Adipocyte (in vitro differentiated cells): ENCODE data around the gene NSG1.
"Not testable (repeated sequence)": the region's sequence is repeated elsewhere in the genome, so short reads cannot be mapped to it uniquely, and the experiment has no call there.

ENCODE experiments used
- DNase-seq: peaks from one replicate; pipeline ENCODE4 v3.0.0-alpha.2; 2015; ENCODE audit warnings: low read depth
- H3K27me3 ChIP-seq: replicated peaks from 2 replicates; pipeline ENCODE4 v1.7.0; 2013; ENCODE audit warnings: mild to moderate bottlenecking, low read length, moderate library complexity; ENCODE audit not compliant: control insufficient read depth, insufficient read depth
- H3K36me3 ChIP-seq: 2 replicates; pipeline ENCODE4 v1.7.0; 2013; ENCODE audit warnings: low read length, mild to moderate bottlenecking, moderate library complexity; ENCODE audit not compliant: control insufficient read depth, insufficient read depth, severe bottlenecking
- H3K4me1 ChIP-seq: 2 replicates; pipeline ENCODE4 v1.7.0; 2013; ENCODE audit warnings: mild to moderate bottlenecking, low read length, moderate library complexity; ENCODE audit not compliant: control insufficient read depth, insufficient read depth
- H3K4me3 ChIP-seq: 2 replicates; pipeline ENCODE4 v1.7.0; 2013; ENCODE audit warnings: mild to moderate bottlenecking, low read length, moderate library complexity
- H3K9ac ChIP-seq: 2 replicates; pipeline ENCODE4 v1.7.0; 2013; ENCODE audit warnings: mild to moderate bottlenecking, low read length, moderate library complexity
- H3K9me3 ChIP-seq: 2 replicates; pipeline ENCODE4 v1.7.0; 2013; ENCODE audit warnings: mild to moderate bottlenecking, low read length, moderate library complexity; ENCODE audit not compliant: control insufficient read depth

Gene NSG1

DNA sequence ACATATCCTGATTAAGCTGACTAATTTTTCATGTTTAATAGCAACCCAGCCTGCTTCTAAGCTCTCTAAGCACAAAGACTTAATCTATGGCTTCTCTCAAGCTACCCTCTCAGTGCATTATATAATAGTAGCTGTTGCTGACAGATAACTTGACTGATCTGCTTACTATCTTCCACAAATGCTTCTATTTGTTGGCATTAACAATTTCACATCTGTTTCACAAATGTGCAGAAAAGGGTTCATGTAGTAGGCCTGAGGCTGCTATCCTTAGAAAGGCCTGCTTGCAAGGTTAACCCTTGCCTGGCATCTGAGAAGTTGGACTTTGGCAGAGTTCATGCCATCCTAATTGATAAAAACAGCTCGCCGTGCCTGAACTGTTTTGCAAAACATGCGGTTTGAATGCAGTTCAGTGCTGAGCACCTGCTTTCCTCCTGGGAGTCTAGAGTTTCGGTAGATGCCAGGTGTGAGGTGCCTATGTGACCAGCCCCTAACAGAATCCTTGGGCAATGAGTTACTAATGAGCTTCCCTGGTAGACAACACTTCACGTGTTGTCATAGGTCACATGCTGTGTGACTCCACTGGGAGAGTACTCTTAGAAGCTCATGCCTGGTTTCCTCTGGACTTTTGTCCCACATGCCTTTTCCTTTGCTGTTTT, 68.4 kb downstream of the NSG1 start:
- H3K4me1 ChIP-seq: peaks cover 25% of the 10 kb centered on the region
- H3K9me3 ChIP-seq: no peaks in the 10 kb centered on the region
- H3K4me3 ChIP-seq: no peak overlapping the region
- peaks cover 68% of the 10 kb centered on the region for H3K36me3 ChIP-seq
- H3K9ac ChIP-seq: no peak overlapping the region
- no peaks in the 10 kb centered on the region for H3K27me3 ChIP-seq
- no peak for DNase-seq

DNA sequence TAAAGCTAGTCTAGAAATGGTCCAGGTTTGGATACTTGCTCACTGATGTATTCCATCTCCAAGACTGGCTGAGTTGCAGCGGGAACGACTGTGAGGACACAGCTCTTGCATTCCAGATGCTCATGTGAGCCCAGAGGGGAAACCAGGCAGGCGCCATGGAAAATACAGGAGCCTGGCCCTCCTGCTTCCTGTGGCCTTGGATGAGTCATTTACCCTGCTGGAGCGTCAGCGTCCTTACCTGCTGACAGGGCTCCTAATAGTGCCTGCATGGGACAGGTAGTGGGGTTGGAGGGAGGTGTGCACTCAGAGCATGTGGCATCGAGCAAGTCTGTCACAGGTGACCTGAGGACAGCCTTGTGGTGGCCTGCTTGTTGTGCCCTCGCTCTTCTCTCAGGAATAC, 69.4 kb downstream of the NSG1 start:
- DNase-seq: no peak
- H3K36me3 ChIP-seq: peaks cover 62% of the 10 kb centered on the region
- H3K9me3 ChIP-seq: no peaks in the 10 kb centered on the region

DNA sequence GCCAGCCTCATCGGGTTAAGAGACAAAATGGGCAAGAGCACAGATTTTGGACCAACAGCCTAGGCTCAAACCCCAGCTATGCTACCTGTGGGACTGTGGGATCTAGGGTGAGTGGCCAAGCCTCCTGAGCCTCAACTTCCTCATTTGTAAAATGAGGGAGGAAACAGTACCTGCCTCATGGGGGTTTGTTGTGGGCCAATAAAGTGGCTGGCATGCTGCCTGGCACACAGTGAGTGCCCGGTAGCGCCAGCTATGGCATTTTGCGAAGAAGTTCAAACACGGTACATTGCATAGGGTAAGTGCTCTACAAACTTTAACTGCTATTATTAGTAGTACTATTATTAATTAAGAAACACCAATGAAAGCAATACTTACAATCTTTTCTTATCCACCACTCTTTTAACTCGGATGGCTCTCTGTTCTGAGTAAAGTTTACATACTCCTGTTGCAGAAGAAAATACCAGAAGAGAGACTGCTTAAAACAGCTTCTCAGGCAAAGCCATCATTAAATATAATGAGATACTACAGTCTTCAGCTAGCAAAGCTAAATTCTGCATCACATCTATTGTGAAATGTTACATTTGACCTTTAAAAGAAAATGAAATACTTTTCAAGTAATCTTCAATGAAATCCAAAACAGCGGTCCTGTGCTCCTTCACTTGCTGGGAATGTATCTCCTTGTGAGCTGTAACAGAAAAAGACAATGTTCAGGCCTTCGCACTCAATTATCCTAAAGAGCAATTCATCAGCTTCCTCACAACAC, 70.1 kb downstream of the NSG1 start:
- Histone ChIP-seq H3K4me3 (no peak overlapping the region), H3K27me3 (no peaks in the 10 kb centered on the region), H3K9me3 (no peaks in the 10 kb centered on the region), H3K36me3 (peaks cover 56% of the 10 kb centered on the region), H3K4me1 (peaks cover 25% of the 10 kb centered on the region), H3K9ac (no peak overlapping the region)
- DNase-seq: peak; percentile 38

More for the DNA sequence above, 69.4 kb downstream of the NSG1 start:
- Histone ChIP-seq H3K27me3 (no peaks in the 10 kb centered on the region), H3K9ac (no peak overlapping the region), H3K4me3 (no peak overlapping the region), H3K4me1 (peaks cover 25% of the 10 kb centered on the region)

DNA sequence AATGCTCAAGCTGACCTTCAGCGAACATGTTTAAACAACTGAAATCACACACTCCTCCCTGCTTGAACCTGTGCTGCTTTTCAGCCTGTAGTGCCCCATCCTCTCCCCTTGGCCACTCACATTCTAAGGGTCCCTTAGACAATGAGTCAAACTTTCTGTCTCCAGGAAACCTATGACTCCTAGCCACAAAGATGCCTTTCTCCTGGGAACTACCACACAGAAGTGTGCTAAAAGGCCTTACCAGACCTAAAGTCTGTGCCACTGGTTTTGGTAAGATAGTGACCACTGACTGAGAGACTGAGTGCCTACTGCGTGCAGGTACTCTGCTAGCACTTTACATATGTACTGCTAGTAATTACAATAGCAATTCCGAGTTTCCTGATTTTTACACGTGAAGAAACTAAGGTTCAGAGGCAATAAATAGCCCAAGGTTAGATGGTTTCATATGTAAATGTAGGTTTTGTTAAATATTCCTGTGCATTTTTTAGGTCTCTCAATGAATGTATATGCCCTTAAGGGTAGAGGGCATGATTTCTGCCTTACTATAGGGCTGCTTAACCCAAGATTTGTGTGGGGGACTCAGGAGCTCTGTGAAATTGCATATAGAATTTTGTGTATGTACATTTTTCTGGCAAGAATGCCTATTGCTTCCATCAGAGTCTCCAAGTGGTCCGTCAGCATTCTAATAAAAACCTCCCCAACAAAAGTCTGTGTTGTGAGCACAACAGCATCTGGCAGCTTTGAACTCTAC, 71.1 kb downstream of the NSG1 start:
- H3K9ac ChIP-seq: no peak overlapping the region
- H3K27me3 ChIP-seq: no peaks in the 10 kb centered on the region
- H3K4me3 ChIP-seq: no peak overlapping the region
- H3K36me3 ChIP-seq: peaks cover 46% of the 10 kb centered on the region
- H3K9me3 ChIP-seq: no peaks in the 10 kb centered on the region
- peak; percentile 29 for DNase-seq
- peaks cover 28% of the 10 kb centered on the region for H3K4me1 ChIP-seq

DNA sequence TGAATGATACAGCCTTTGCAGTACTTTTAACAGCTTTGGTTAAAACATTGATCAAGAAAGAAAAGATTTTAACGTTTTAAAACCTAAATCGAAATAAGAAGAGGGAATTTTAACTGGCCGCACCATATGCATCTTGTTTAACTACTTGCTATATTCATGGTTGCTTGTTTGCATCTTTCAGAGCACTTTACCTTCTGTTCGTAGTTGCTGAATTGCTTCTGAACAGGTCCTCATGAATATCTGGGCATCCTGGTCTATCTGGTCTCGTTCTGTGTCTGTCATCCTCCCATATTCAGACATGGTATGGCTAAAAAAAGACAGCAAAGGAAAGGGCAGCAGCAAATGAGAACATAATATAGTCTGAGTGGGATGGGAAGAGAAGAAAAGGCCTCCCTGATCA, 72.3 kb downstream of the NSG1 start:
- no peaks in the 10 kb centered on the region for H3K27me3 ChIP-seq
- no peaks in the 10 kb centered on the region for H3K9me3 ChIP-seq
- no peak for DNase-seq
- H3K9ac ChIP-seq: no peak overlapping the region
- no peak overlapping the region for H3K4me3 ChIP-seq
- H3K4me1 ChIP-seq: peaks cover 30% of the 10 kb centered on the region
- peaks cover 34% of the 10 kb centered on the region for H3K36me3 ChIP-seq

DNA sequence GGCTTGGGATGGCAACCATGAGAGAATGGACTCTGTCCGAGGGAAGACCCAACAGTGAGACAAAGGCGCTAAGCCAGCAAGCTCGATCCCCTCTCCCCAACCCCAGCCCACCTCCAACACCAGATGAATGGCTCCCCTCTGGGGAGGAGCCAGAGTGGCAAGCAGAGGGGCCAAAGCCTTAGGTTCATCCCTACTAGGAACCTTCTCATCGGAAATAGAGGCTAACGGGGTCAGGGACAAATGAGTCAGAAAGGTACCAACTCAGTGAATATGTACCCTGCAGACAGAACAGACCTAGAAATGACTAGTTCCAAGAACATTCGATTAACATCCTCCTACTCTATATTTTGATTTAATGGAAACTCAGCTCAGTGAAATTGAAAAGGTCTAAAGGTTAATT, 73.9 kb downstream of the NSG1 start:
- H3K9me3 ChIP-seq: no peaks in the 10 kb centered on the region
- no peak overlapping the region for H3K9ac ChIP-seq
- H3K4me3 ChIP-seq: no peak overlapping the region
- H3K36me3 ChIP-seq: peaks cover 36% of the 10 kb centered on the region
- no peaks in the 10 kb centered on the region for H3K27me3 ChIP-seq
- no peak for DNase-seq
- peaks cover 27% of the 10 kb centered on the region for H3K4me1 ChIP-seq

DNA sequence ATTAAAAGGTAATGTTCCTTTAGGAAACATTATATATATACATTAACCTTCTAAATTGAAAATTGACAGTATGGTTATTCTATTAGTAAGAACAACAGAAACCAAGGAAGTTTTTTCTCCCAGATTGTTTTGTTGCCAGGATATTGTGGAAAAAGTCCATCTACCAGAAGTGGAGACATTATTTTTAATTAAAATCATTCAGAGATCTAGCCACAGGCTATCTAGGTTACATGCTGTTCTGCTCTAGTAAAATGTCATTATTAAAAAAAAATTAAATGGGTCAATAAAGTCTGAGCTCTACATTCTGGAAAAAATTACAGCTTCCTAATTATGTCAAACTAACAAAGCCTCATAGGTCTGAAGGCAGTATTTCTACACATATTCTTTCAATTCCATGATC, 74.3 kb downstream of the NSG1 start:
- H3K9me3 ChIP-seq: no peaks in the 10 kb centered on the region
- no peaks in the 10 kb centered on the region for H3K27me3 ChIP-seq
- no peak overlapping the region for H3K4me3 ChIP-seq
- peaks cover 36% of the 10 kb centered on the region for H3K36me3 ChIP-seq
- peaks cover 25% of the 10 kb centered on the region for H3K4me1 ChIP-seq
- no peak overlapping the region for H3K9ac ChIP-seq
- DNase-seq: no peak

DNA sequence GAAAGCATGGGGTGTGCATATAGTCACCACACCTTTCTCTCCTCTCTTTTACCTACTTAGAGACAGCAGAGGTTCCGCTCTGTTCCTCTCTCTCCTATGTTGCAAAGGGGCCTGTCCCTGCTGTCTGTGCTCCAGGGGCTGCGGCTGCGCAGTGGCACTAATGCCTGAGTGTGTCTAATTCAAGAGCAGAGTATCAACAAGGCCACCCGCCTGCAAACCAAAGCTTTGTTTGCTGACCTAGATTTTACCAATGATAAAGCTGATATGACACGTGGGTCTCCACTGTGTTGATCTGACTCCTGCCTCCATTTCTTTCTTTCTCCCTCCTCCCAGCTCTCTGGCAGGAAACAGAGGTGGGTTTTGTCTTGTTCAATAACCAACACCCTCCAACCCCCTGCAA, 74.9 kb downstream of the NSG1 start:
- no peak for DNase-seq
- no peaks in the 10 kb centered on the region for H3K9me3 ChIP-seq
- H3K4me1 ChIP-seq: peaks cover 20% of the 10 kb centered on the region
- H3K9ac ChIP-seq: no peak overlapping the region
- H3K4me3 ChIP-seq: no peak overlapping the region
- no peaks in the 10 kb centered on the region for H3K27me3 ChIP-seq
- peaks cover 36% of the 10 kb centered on the region for H3K36me3 ChIP-seq

DNA sequence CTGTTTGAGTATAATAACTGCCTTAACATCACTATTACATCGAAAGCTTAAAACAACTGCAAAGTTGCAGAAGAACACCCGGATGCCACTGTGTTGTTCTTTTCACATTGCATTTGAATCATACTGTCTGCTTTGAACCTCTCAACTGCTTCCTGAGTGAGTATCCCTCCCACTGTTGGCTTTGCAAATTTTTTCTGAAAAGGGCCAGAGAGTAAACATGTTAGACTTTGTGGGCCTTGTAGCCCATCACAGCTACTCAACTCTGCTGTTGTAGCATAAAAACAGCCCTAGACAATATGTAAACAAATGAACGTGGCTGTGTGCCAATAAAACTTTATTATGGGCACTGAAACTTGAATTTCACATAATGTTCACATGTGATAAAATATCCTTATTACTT, 76.1 kb downstream of the NSG1 start:
- no peaks in the 10 kb centered on the region for H3K9me3 ChIP-seq
- no peak overlapping the region for H3K4me3 ChIP-seq
- no peak overlapping the region for H3K9ac ChIP-seq
- H3K36me3 ChIP-seq: peaks cover 42% of the 10 kb centered on the region
- H3K27me3 ChIP-seq: no peaks in the 10 kb centered on the region
- no peak for DNase-seq
- peaks cover 9% of the 10 kb centered on the region for H3K4me1 ChIP-seq

DNA sequence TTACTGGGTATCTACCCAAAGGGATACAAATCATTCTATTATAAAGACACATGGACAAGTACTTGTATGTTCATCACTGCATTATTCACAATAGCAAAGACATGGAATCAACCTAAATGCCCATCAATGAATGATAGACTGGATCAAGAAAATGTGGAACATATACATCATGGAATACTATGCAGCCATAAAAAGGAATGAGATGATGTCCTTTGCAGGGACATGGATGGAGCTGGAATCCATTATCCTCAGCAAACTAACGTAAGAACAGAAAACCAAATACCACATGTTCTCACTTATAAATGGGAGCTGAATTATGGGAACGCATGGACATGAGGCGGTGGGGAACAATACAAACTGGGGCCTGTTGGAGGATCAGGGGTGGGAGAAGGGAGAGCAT, 78.3 kb downstream of the NSG1 start:
- not testable (repeated sequence) for H3K9me3 ChIP-seq, H3K27me3 ChIP-seq, H3K9ac ChIP-seq, DNase-seq, H3K4me3 ChIP-seq
- H3K36me3 ChIP-seq: peaks cover 51% of the 10 kb centered on the region
- peaks cover 12% of the 10 kb centered on the region for H3K4me1 ChIP-seq
